ENCODE data around the gene ANKRD62.

Gene ANKRD62

GRCh38 chr18:12086677-12087470 lies 6.8 kb upstream of the ANKRD62 start:
- DNase-seq (ENCODE audit: low read depth): no peak
- Histone ChIP-seq H3K4me3 (ENCODE audit: low read length) (no peak overlapping the region), H3K9me3 (ENCODE audit: control insufficient read depth, low read length) (no peaks in the 10 kb centered on the region), H3K4me1 (ENCODE audit: control insufficient read depth, insufficient read depth, low read length) (no peaks in the 10 kb centered on the region), H3K36me3 (ENCODE audit: control insufficient read depth, insufficient read depth, low read length, severe bottlenecking) (no peaks in the 10 kb centered on the region), H3K9ac (ENCODE audit: low read length) (no peak overlapping the region), H3K27me3 (replicated peaks; ENCODE audit: control insufficient read depth, insufficient read depth, low read length) (no peaks in the 10 kb centered on the region)

- no peaks in the 10 kb centered on the region for H3K36me3 ChIP-seq (ENCODE audit: control insufficient read depth, insufficient read depth, low read length, severe bottlenecking)
- H3K9ac ChIP-seq (ENCODE audit: low read length): no peak overlapping the region
- peaks cover 4% of the 10 kb centered on the region for H3K27me3 ChIP-seq (replicated peaks; ENCODE audit: control insufficient read depth, insufficient read depth, low read length)
- DNase-seq (ENCODE audit: low read depth): no peak
- no peaks in the 10 kb centered on the region for H3K9me3 ChIP-seq (ENCODE audit: control insufficient read depth, low read length)
- H3K4me1 ChIP-seq (ENCODE audit: control insufficient read depth, insufficient read depth, low read length): no peaks in the 10 kb centered on the region
- H3K4me3 ChIP-seq (ENCODE audit: low read length): no peak overlapping the region
These were observed 6.1 kb upstream of the ANKRD62 start for GRCh38 chr18:12087471-12088025.

- Histone ChIP-seq H3K27me3 (replicated peaks; ENCODE audit: control insufficient read depth, insufficient read depth, low read length) (peaks cover 4% of the 10 kb centered on the region), H3K4me3 (ENCODE audit: low read length) (no peak overlapping the region), H3K4me1 (ENCODE audit: control insufficient read depth, insufficient read depth, low read length) (no peaks in the 10 kb centered on the region), H3K36me3 (ENCODE audit: control insufficient read depth, insufficient read depth, low read length, severe bottlenecking) (no peaks in the 10 kb centered on the region), H3K9ac (ENCODE audit: low read length) (no peak overlapping the region), H3K9me3 (ENCODE audit: control insufficient read depth, low read length) (no peaks in the 10 kb centered on the region)
- no peak for DNase-seq (ENCODE audit: low read depth)
These were observed 5.5 kb upstream of the ANKRD62 start for GRCh38 chr18:12088096-12088495.

- H3K27me3 ChIP-seq (replicated peaks; ENCODE audit: control insufficient read depth, insufficient read depth, low read length): peaks cover 4% of the 10 kb centered on the region
- no peaks in the 10 kb centered on the region for H3K9me3 ChIP-seq (ENCODE audit: control insufficient read depth, low read length)
- no peak overlapping the region for H3K4me3 ChIP-seq (ENCODE audit: low read length)
- no peak overlapping the region for H3K9ac ChIP-seq (ENCODE audit: low read length)
- H3K36me3 ChIP-seq (ENCODE audit: control insufficient read depth, insufficient read depth, low read length, severe bottlenecking): no peaks in the 10 kb centered on the region
- DNase-seq (ENCODE audit: low read depth): no peak
- H3K4me1 ChIP-seq (ENCODE audit: control insufficient read depth, insufficient read depth, low read length): no peaks in the 10 kb centered on the region
These were observed 4.8 kb upstream of the ANKRD62 start for GRCh38 chr18:12088731-12089375.

- no peak overlapping the region for H3K4me3 ChIP-seq (ENCODE audit: low read length)
- H3K4me1 ChIP-seq (ENCODE audit: control insufficient read depth, insufficient read depth, low read length): no peaks in the 10 kb centered on the region
- peaks cover 4% of the 10 kb centered on the region for H3K27me3 ChIP-seq (replicated peaks; ENCODE audit: control insufficient read depth, insufficient read depth, low read length)
These were observed 2.0 kb upstream of the ANKRD62 start for GRCh38 chr18:12091538-12092141.

GRCh38 chr18:12092398-12093229 lies 1.0 kb upstream of the ANKRD62 start:
- no peak overlapping the region for H3K4me3 ChIP-seq (ENCODE audit: low read length)
- no peaks in the 10 kb centered on the region for H3K9me3 ChIP-seq (ENCODE audit: control insufficient read depth, low read length)
- DNase-seq (ENCODE audit: low read depth): no peak
- H3K27me3 ChIP-seq (replicated peaks; ENCODE audit: control insufficient read depth, insufficient read depth, low read length): peaks cover 4% of the 10 kb centered on the region
- H3K4me1 ChIP-seq (ENCODE audit: control insufficient read depth, insufficient read depth, low read length): no peaks in the 10 kb centered on the region
- no peaks in the 10 kb centered on the region for H3K36me3 ChIP-seq (ENCODE audit: control insufficient read depth, insufficient read depth, low read length, severe bottlenecking)
- no peak overlapping the region for H3K9ac ChIP-seq (ENCODE audit: low read length)

More at GRCh38 chr18:12091538-12092141, 2.0 kb upstream of the ANKRD62 start:
- no peak for DNase-seq (ENCODE audit: low read depth)
- H3K9me3 ChIP-seq (ENCODE audit: control insufficient read depth, low read length): no peaks in the 10 kb centered on the region
- no peaks in the 10 kb centered on the region for H3K36me3 ChIP-seq (ENCODE audit: control insufficient read depth, insufficient read depth, low read length, severe bottlenecking)
- no peak overlapping the region for H3K9ac ChIP-seq (ENCODE audit: low read length)

- H3K27me3 ChIP-seq (replicated peaks; ENCODE audit: control insufficient read depth, insufficient read depth, low read length): peaks cover 9% of the 10 kb centered on the region
These were observed 4.7 kb downstream of the ANKRD62 start for GRCh38 chr18:12098374-12098773.

GRCh38 chr18:12099160-12099559 lies 5.5 kb downstream of the ANKRD62 start:
- no peak for DNase-seq (ENCODE audit: low read depth)
- H3K36me3 ChIP-seq (ENCODE audit: control insufficient read depth, insufficient read depth, low read length, severe bottlenecking): no peaks in the 10 kb centered on the region
- no peak overlapping the region for H3K4me3 ChIP-seq (ENCODE audit: low read length)
- H3K4me1 ChIP-seq (ENCODE audit: control insufficient read depth, insufficient read depth, low read length): no peaks in the 10 kb centered on the region
- no peaks in the 10 kb centered on the region for H3K9me3 ChIP-seq (ENCODE audit: control insufficient read depth, low read length)
- H3K9ac ChIP-seq (ENCODE audit: low read length): no peak overlapping the region
- peaks cover 9% of the 10 kb centered on the region for H3K27me3 ChIP-seq (replicated peaks; ENCODE audit: control insufficient read depth, insufficient read depth, low read length)

More at GRCh38 chr18:12098374-12098773, 4.7 kb downstream of the ANKRD62 start:
- no peaks in the 10 kb centered on the region for H3K4me1 ChIP-seq (ENCODE audit: control insufficient read depth, insufficient read depth, low read length)
- no peak for DNase-seq (ENCODE audit: low read depth)
- H3K9me3 ChIP-seq (ENCODE audit: control insufficient read depth, low read length): no peaks in the 10 kb centered on the region
- H3K9ac ChIP-seq (ENCODE audit: low read length): no peak overlapping the region
- H3K36me3 ChIP-seq (ENCODE audit: control insufficient read depth, insufficient read depth, low read length, severe bottlenecking): no peaks in the 10 kb centered on the region
- no peak overlapping the region for H3K4me3 ChIP-seq (ENCODE audit: low read length)

GRCh38 chr18:12101266-12101665 lies 7.6 kb downstream of the ANKRD62 start:
- no peak overlapping the region for H3K9ac ChIP-seq (ENCODE audit: low read length)
- H3K4me1 ChIP-seq (ENCODE audit: control insufficient read depth, insufficient read depth, low read length): no peaks in the 10 kb centered on the region
- no peak overlapping the region for H3K4me3 ChIP-seq (ENCODE audit: low read length)
- H3K27me3 ChIP-seq (replicated peaks; ENCODE audit: control insufficient read depth, insufficient read depth, low read length): peaks cover 9% of the 10 kb centered on the region
- no peaks in the 10 kb centered on the region for H3K36me3 ChIP-seq (ENCODE audit: control insufficient read depth, insufficient read depth, low read length, severe bottlenecking)
- H3K9me3 ChIP-seq (ENCODE audit: control insufficient read depth, low read length): no peaks in the 10 kb centered on the region
- DNase-seq (ENCODE audit: low read depth): no peak

GRCh38 chr18:12102136-12102842 lies 8.6 kb downstream of the ANKRD62 start:
- Histone ChIP-seq H3K36me3 (ENCODE audit: control insufficient read depth, insufficient read depth, low read length, severe bottlenecking) (no peaks in the 10 kb centered on the region), H3K9me3 (ENCODE audit: control insufficient read depth, low read length) (no peaks in the 10 kb centered on the region), H3K4me3 (ENCODE audit: low read length) (no peak overlapping the region), H3K4me1 (ENCODE audit: control insufficient read depth, insufficient read depth, low read length) (no peaks in the 10 kb centered on the region), H3K27me3 (replicated peaks; ENCODE audit: control insufficient read depth, insufficient read depth, low read length) (peaks cover 9% of the 10 kb centered on the region), H3K9ac (ENCODE audit: low read length) (no peak overlapping the region)
- DNase-seq (ENCODE audit: low read depth): no peak

Data from adipocyte (in vitro differentiated cells).